ENCODE results near the gene GNG4. TPM values are rescaled to one million over a fixed set of nuclear protein-coding genes. Genes with fewer than 3 reads are reported as not detected.

Gene GNG4
- total and polyA plus RNA-seq, 10 of the 15 experiments (the other 5 are each of a cell fraction or from before 2014, with no cell fraction given) = 0.03 to 0.15 (median 0.15) TPM; not detected in 7

DNA sequence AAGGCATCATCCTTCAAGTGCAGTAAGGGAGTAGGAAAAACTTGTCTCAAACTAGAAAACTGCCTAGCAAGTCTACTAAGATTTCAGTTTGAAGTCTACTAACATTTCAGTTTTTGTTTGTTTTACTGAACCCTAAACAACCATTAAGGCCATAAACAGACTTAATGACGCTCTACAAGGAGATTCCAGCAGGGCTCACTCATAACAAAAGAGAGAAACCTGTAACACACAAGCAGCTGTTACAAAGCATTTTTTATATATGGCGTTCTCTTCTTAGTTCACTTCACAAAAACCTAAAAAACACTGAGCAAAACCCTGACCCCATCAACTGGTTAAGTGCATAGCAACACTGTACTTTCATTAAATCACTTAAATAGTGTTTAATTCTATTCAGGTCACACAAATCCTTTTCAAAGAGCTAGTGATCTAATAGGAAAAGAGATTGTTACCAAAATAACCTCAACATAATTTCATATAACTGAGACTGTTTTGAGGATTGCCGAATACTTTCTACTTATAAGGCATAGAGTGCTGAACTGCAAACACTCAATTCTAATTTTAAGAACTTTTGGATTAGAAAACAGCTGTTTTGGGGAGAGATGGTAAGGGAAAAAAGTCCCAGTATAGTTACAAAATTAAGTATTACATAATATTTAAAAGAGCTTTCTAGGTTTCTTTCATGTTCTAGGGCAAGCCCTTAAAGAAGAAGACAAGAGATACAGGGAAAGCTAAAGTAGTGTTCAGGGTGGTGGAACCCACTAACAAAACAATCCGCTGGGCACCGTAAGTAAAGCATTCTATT lies 146.8 kb downstream of the GNG4 start:
- Histone ChIP-seq H2AFZ (ENCODE audit: control insufficient read depth, low read depth, low read length) (peak overlapping the region; percentile 79), H3K27ac (ENCODE audit: control insufficient read depth, insufficient read depth) (peak overlapping the region; percentile 62), H3K4me2 (ENCODE audit: control insufficient read depth, insufficient read depth) (peak overlapping the region; percentile 81), H3K36me3 (ENCODE audit: control insufficient read depth in 2 of 2, insufficient read depth in 2 of 2, low read length in 1 of 2) (no peaks in the 10 kb centered on the region), H3K4me3 (peak overlapping the region; percentile 85), H3K9me3 (replicated peaks; ENCODE audit: control insufficient read depth, insufficient read depth, low read length) (no peaks in the 10 kb centered on the region), H3K4me1 (ENCODE audit: control insufficient read depth, insufficient read depth, low read length) (peaks cover 6% of the 10 kb centered on the region), H3K79me2 (ENCODE audit: control insufficient read depth, insufficient read depth, low read length) (peaks cover 19% of the 10 kb centered on the region), H3K9ac (ENCODE audit: control insufficient read depth, insufficient read depth, low read length) (peak overlapping the region; percentile 58), H4K20me1 (ENCODE audit: control insufficient read depth, insufficient read depth) (no peaks in the 10 kb centered on the region), H3K27me3 (replicated peaks in 1 of 2; ENCODE audit: control insufficient read depth in 2 of 2, insufficient read depth in 2 of 2, low read length in 1 of 2) (no peaks in the 10 kb centered on the region)
- TF ChIP-seq, protein P1, sequence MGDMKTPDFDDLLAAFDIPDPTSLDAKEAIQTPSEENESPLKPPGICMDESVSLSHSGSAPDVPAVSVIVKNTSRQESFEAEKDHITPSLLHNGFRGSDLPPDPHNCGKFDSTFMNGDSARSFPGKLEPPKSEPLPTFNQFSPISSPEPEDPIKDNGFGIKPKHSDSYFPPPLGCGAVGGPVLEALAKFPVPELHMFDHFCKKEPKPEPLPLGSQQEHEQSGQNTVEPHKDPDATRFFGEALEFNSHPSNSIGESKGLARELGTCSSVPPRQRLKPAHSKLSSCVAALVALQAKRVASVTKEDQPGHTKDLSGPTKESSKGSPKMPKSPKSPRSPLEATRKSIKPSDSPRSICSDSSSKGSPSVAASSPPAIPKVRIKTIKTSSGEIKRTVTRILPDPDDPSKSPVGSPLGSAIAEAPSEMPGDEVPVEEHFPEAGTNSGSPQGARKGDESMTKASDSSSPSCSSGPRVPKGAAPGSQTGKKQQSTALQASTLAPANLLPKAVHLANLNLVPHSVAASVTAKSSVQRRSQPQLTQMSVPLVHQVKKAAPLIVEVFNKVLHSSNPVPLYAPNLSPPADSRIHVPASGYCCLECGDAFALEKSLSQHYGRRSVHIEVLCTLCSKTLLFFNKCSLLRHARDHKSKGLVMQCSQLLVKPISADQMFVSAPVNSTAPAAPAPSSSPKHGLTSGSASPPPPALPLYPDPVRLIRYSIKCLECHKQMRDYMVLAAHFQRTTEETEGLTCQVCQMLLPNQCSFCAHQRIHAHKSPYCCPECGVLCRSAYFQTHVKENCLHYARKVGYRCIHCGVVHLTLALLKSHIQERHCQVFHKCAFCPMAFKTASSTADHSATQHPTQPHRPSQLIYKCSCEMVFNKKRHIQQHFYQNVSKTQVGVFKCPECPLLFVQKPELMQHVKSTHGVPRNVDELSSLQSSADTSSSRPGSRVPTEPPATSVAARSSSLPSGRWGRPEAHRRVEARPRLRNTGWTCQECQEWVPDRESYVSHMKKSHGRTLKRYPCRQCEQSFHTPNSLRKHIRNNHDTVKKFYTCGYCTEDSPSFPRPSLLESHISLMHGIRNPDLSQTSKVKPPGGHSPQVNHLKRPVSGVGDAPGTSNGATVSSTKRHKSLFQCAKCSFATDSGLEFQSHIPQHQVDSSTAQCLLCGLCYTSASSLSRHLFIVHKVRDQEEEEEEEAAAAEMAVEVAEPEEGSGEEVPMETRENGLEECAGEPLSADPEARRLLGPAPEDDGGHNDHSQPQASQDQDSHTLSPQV (IDR thresholded peaks at IDR 0.05) = no peak
- TF ChIP-seq BCL11A (IDR thresholded peaks at IDR 0.05; ENCODE audit: low read depth, low read length) (0 out of 2 replicates have a peak, but pooled peaks have one; percentile 12), RUNX3 (IDR thresholded peaks at IDR 0.05; ENCODE audit: low read length) (peak; percentile 25; the same call in 1 of the 2 replicates), CREM (IDR thresholded peaks at IDR 0.05; ENCODE audit: low read depth) (peak; percentile 25; the same call in 1 of the 2 replicates), CREB1 (IDR thresholded peaks at IDR 0.05; ENCODE audit: low read depth) (peak; percentile 49; the same call in 1 of the 2 replicates), IRF4 (IDR thresholded peaks at IDR 0.05; ENCODE audit: low read depth, low read length) (peak; percentile 73; the same call in 1 of the 2 replicates), JUNB (IDR thresholded peaks at IDR 0.05) (peak; percentile 85), NFIC (IDR thresholded peaks at IDR 0.05; ENCODE audit: low read depth, low read length) (peak; percentile 45), TCF12 (IDR thresholded peaks at IDR 0.05; ENCODE audit: low read depth, low read length) (peak; percentile 73)
- TF ChIP-seq, protein P2, sequence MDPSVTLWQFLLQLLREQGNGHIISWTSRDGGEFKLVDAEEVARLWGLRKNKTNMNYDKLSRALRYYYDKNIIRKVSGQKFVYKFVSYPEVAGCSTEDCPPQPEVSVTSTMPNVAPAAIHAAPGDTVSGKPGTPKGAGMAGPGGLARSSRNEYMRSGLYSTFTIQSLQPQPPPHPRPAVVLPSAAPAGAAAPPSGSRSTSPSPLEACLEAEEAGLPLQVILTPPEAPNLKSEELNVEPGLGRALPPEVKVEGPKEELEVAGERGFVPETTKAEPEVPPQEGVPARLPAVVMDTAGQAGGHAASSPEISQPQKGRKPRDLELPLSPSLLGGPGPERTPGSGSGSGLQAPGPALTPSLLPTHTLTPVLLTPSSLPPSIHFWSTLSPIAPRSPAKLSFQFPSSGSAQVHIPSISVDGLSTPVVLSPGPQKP (IDR thresholded peaks at IDR 0.05; ENCODE audit: low read depth, low read length) = no peak
- TF ChIP-seq, protein P3, sequence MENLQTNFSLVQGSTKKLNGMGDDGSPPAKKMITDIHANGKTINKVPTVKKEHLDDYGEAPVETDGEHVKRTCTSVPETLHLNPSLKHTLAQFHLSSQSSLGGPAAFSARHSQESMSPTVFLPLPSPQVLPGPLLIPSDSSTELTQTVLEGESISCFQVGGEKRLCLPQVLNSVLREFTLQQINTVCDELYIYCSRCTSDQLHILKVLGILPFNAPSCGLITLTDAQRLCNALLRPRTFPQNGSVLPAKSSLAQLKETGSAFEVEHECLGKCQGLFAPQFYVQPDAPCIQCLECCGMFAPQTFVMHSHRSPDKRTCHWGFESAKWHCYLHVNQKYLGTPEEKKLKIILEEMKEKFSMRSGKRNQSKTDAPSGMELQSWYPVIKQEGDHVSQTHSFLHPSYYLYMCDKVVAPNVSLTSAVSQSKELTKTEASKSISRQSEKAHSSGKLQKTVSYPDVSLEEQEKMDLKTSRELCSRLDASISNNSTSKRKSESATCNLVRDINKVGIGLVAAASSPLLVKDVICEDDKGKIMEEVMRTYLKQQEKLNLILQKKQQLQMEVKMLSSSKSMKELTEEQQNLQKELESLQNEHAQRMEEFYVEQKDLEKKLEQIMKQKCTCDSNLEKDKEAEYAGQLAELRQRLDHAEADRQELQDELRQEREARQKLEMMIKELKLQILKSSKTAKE (IDR thresholded peaks at IDR 0.05; ENCODE audit: low read depth, poor library complexity, severe bottlenecking) = no peak
- intact Hi-C loops (cut with micrococcal nuclease; ENCODE audit: unreplicated experiment) = loop anchor here (1.0 to 10.0 kb wide), 4 partner anchors 10 to 339 kb away; partner anchors contain the start of genes ARID4B and GGPS1
- SMC1A ChIA-PET (ENCODE audit: uncharacterized antibody, unreplicated experiment) = interaction anchor here (0.6 to 2.3 kb wide), 7 partner anchors 9 to 281 kb away, joined by 3 to 8 read pairs (median 3); no protein-coding TSS in a partner anchor
- in situ Hi-C loops (cut with MboI) = no loop called here
- 2% methylated on average over 5 of the region's 5 CpGs for WGBS (ENCODE audit: insufficient coverage, insufficient replicate concordance, low lambda C conversion rate, missing lambda C conversion rate)
- RAD21 ChIA-PET (ENCODE audit: unreplicated experiment) = interaction anchor here (1.0 to 3.1 kb wide), 10 partner anchors 9 to 1003 kb away, joined by 3 to 20 read pairs (median 4); partner anchors contain the start of genes ARID4B and GGPS1
- ATAC-seq = no peak
- FAIRE-seq = peak; percentile 31
- DNase-seq (ENCODE audit: low read depth, low spot score) = no peak
- CTCF ChIA-PET = interaction anchor here (1.0 to 2.9 kb wide), 4 partner anchors 9 to 280 kb away, joined by 3 to 18 read pairs (median 6); no protein-coding TSS in a partner anchor
- BruUV-seq (replicated peaks) = no TSS peak
- POLR2A ChIA-PET = no interaction called here
